Motor neuron (in vitro differentiated cells): ENCODE results near the gene PACS1. TPM values are rescaled to one million over a fixed set of nuclear protein-coding genes. Genes with fewer than 3 reads are reported as not detected.

Experiments
- ATAC-seq, 8 experiments: fragments of 200-7000 bp; cut with Tn5 transposase; replicated peaks in 6 of 8; 2 replicates each; pipeline ENCODE4 v1.8.0; 2021; ENCODE audit warnings: mild to moderate bottlenecking in 8 of 8, moderate library complexity in 8 of 8
- H3K27ac ChIP-seq, 2 donors: fragments of 250-450 bp; sonication (Bioruptor Pico); 2 replicates each; pipeline ENCODE4 v1.9.0; 2021; ENCODE audit warnings: antibody characterized with exemption in 2 of 2, mild to moderate bottlenecking in 2 of 2, moderate library complexity in 1 of 2
- H3K4me1 ChIP-seq, 2 donors: fragments of 250-450 bp; sonication (Bioruptor Pico); replicated peaks in 1 of 2; 2 replicates each; pipeline ENCODE4 v1.6.1; 2021; ENCODE audit warnings: antibody characterized with exemption in 2 of 2, mild to moderate bottlenecking in 2 of 2, moderate library complexity in 1 of 2
- H3K4me3 ChIP-seq, 5 donors: fragments of 250-450 bp; sonication (Bioruptor Pico); 2 replicates each; pipeline ENCODE4 v1.9.0; 2021; ENCODE audit warnings: antibody characterized with exemption in 5 of 5, mild to moderate bottlenecking in 5 of 5, moderate library complexity in 4 of 5
- WGBS, 10 experiments: fragments of 450-650 bp; shearing (Covaris generic); methylation state at CpG; one replicate each; pipeline ENCODE4 v1.0.0; 2022; 5-methylcytosine and 5-hydroxymethylcytosine counted together
- in situ Hi-C, 9 experiments: fragments of 400-800 bp; cut with MboI; loops; one replicate each; pipeline ENCODE4 v1.15.0; 2021; ENCODE audit warnings: low sequenced_read_pairs in 9 of 9, low pct_unique_long_range_greater_than_20kb in 2 of 9; ENCODE audit not compliant: unreplicated experiment in 9 of 9
- total RNA-seq, 8 experiments: library from RNA; unstranded; fragments of 300-600 nt; gene quantifications; 2 replicates each; pipeline versions ENCODE4 v1.2.3 to v1.2.4, GENCODE V29; 2022

The PACS1 gene
- total RNA-seq, 8 experiments from 2014 or later: 10.6 to 38.2 (median 21.7) TPM

DNA sequence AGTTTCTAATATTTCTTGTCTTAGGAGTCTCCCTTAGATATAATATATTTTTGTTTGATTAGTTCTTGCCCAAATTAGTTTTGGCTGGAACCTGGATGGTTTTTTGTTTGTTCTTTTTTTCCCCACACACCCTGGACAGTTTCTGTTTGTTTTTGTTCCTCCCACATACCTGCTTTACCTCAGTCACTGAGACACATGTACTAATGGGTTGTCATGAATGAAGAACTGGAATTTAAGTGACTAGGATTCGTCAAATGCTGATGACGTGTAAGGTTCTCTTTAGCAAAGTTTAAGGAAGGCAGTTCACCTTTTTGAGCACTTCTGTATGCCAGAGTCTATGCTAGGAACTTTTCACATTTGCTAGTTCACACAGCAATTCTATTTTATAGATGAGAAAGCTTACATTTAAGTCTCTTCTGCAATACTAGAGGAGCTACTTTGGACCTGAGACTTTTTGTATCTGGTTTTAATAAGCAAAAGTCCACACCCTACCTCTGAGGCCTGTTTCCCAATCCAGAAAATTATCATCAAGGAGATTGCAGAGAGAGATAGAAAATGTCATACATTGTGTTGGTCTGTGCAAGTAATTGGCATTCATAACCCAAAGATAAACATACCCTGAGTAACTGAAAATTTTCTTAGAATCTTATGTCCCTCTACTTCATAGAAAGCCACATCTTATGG lies 111.7 kb downstream of the PACS1 start:
- in situ Hi-C loops: no loop called here
- no peak overlapping the region for H3K27ac ChIP-seq
- H3K4me1 ChIP-seq: peaks cover 0 to 3% of the 10 kb centered on the region in 2 donors
- WGBS, 10 experiments: 60 to 100% (median 84%) methylated on average over 1 to 2 of the region's 2 CpGs; no CpG with 5 or more reads in 1 of the 10 experiments
- no peak overlapping the region for H3K4me3 ChIP-seq
- ATAC-seq: peak in 3 of 8 experiments; percentile 42 to 55 (median 52)

DNA sequence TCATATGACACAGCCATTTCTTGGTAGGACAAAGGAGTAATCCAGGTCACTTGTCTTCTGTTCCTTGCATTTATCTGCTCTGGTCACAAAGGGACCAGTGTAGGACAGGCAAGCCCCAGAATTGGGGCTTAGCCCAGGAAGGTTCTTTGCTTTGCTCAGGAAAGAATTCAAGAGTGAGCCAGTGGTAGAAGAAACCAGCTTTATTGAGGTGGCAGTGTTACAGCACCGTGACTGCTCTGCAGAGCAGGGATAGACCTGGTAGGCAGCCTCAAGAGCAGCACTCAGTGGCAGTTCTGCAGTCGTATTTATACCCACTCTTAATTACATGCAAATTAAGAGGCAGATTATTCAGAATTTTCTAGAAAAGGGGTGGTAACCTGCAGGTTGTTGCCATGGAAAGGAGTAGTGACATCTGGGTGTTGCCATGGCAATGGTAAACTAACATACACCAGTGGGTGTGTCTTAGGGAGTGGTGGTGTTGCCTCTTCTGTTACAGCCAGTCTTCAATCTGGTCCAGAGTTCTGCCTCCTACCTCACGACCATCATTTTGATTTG lies 113.5 kb downstream of the PACS1 start:
- peak; percentile 64 to 97 (median 77) for ATAC-seq
- 0 to 64% (median 50%) methylated on average over 1 to 3 of the region's 3 CpGs; no CpG with 5 or more reads in 5 of the 10 experiments for WGBS, 10 experiments
- Histone ChIP-seq H3K4me3 (no peak overlapping the region), H3K27ac (no peak overlapping the region), H3K4me1 (peaks cover 0 to 3% of the 10 kb centered on the region in 2 donors)
- in situ Hi-C loops: no loop called here

DNA sequence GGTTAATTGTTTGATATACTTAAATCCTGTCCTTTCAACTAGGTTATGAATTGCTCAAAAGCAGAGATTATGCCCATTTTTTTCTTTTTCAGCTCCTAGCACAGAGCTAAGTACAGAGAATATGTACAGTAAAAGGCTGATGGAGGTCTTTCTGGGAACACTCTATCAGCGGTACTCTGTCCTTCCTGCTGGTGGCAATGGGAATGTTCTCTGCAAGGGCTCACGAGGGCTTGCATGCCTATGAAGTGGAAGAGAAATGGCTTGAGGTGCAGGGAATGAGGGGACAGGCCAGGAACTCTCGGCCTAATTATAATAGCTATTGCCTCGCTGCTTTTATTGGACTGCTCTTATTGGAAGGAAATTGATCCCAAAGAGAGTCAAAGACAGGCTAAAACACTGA lies 114.7 kb downstream of the PACS1 start:
- WGBS, 10 experiments: 65 to 100% (median 86%) methylated on average over 1 to 4 of the region's 4 CpGs; no CpG with 5 or more reads in 3 of the 10 experiments
- no peak for ATAC-seq
- in situ Hi-C loops: no loop called here
- Histone ChIP-seq H3K27ac (no peak overlapping the region), H3K4me1 (peaks cover 0 to 3% of the 10 kb centered on the region in 2 donors), H3K4me3 (no peak overlapping the region)

DNA sequence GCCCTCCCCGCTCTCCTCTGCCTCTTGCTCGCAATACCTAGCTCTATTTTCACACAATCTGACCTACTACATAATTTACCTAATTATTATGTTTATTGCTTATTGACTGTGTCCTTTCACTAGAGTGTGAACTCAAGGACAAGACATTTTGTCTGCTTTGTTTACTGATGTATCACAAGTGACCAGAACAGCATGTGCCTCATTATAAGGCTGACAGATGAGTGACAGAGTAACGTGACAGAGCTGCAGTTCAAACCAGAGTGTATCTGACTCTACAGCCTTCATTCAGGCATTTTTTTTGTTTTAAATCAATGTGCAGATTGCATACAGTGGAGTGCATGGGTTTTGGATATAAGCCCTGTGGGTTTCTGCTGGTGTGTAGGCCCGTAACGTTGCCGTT lies 116.4 kb downstream of the PACS1 start:
- Histone ChIP-seq H3K4me1 (peaks cover 0 to 3% of the 10 kb centered on the region in 2 donors), H3K4me3 (no peak overlapping the region), H3K27ac (no peak overlapping the region)
- in situ Hi-C loops: no loop called here
- WGBS, 10 experiments: 75 to 100% (median 83%) methylated on average over 1 to 6 of the region's 6 CpGs; no CpG with 5 or more reads in 4 of the 10 experiments
- no peak for ATAC-seq

DNA sequence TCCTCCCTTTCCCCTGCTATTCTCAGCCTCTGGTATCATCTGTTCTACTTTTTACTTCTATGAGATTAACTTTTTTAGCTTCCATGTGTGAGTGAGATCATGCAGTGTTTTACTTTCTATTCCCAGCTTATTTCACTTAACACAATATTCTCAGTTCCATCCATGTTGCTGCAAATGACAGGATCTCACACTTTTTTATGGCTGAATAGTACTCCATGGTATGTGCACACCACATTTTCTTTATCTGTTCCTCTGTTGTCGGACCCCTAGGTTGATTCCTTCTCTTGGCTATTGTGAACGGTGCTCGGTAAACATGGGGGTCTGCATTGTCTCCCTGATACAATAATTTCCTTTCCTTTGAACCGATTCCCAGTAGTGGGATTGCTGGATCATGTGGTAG lies 117.4 kb downstream of the PACS1 start:
- in situ Hi-C loops: no loop called here
- peaks cover 0 to 3% of the 10 kb centered on the region in 2 donors for H3K4me1 ChIP-seq
- no peak overlapping the region for H3K4me3 ChIP-seq
- ATAC-seq: no peak
- H3K27ac ChIP-seq: no peak overlapping the region
- WGBS, 10 experiments: 82 to 100% (median 93%) methylated on average over 2 to 4 of the region's 4 CpGs; no CpG with 5 or more reads in 1 of the 10 experiments

DNA sequence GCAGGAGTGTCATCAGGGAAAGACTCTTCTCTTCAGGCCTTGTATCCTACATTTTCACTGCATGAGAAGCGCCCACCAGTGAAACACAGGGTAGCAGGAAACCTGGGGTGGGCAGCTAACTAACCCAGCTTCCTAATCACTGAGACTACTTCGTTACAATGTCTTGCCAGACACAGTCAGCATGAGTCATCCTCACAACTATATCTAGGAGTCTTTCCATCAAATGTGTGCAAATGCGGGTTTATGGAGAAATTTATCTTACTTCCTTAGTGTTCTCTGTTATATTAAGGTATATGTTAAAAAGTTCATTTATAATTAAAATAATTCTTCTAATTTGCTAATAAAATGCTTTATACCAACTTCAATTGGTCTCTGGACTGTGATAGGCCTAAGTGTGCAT lies 118.5 kb downstream of the PACS1 start:
- in situ Hi-C loops: no loop called here
- no peak overlapping the region for H3K27ac ChIP-seq
- no peak overlapping the region for H3K4me3 ChIP-seq
- 0 to 100% (median 79%) methylated on average over 1 to 3 of the region's 3 CpGs; no CpG with 5 or more reads in 1 of the 10 experiments for WGBS, 10 experiments
- ATAC-seq: peak in 2 of 8 experiments; percentile 11 to 27
- H3K4me1 ChIP-seq: peaks cover 0 to 1% of the 10 kb centered on the region in 2 donors

DNA sequence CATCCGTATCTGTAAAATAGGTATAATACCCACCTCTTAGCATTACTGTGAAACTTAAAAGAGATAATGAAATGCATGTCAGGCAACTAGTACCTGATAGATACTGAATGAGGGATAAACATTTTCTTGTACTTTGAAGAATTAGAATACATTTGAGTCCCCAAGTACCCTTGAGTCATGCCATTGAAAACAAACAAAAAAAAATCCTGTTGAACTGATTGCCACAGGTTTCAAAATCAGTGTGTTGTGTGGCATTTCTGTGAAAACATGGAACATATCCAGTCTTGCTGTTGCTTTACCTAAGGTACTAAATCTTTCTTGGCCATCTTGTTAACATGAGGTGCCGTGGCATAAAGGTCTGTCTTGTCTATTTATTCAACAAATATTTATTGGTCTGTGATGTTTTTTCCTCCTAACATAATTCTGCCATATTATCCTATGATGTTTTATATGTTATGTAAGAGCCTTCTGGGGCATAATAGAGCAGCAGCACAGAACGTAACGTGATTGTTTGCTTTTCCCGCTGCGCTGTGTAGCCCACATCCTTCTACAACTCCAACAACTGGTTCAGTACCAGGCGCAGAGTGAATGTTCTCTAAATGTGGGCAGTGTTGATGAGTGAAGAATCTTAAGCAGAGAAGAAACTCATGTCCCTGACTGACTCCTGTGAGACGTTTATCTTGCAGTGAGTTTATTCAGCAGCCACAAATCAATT lies 119.1 kb downstream of the PACS1 start:
- no peak overlapping the region for H3K27ac ChIP-seq
- ATAC-seq: peak in 1 of 8 experiments; percentile 38
- 80 to 97% (median 87%) methylated on average over 2 to 8 of the region's 8 CpGs; no CpG with 5 or more reads in 1 of the 10 experiments for WGBS, 10 experiments
- no peaks in the 10 kb centered on the region for H3K4me1 ChIP-seq
- in situ Hi-C loops: no loop called here
- no peak overlapping the region for H3K4me3 ChIP-seq

DNA sequence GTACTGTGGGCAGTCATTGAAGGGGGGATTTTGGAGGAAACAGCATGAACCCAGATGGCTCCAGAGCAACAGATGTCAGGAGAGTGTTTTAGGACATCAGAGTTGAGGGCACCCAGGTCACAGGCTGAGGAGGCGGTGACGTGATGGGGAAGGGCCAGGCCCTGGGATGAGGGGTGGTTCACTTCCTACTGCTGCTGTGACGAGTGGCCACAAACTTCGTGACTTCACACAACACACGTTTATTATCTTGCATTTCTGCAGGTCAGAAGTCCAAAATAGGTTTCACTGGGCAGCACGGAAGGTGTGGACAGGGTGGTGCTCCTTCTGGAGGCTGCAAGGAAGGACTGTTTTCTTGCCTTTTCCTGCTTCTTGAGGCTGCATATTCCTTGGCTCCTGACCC lies 120.7 kb downstream of the PACS1 start:
- WGBS, 10 experiments: 20 to 88% (median 73%) methylated on average over 1 to 5 of the region's 6 CpGs; no CpG with 5 or more reads in 3 of the 10 experiments
- no peaks in the 10 kb centered on the region for H3K4me1 ChIP-seq
- no peak overlapping the region for H3K27ac ChIP-seq
- H3K4me3 ChIP-seq: no peak overlapping the region
- ATAC-seq: peak in 1 of 8 experiments; percentile 44
- in situ Hi-C loops: no loop called here

DNA sequence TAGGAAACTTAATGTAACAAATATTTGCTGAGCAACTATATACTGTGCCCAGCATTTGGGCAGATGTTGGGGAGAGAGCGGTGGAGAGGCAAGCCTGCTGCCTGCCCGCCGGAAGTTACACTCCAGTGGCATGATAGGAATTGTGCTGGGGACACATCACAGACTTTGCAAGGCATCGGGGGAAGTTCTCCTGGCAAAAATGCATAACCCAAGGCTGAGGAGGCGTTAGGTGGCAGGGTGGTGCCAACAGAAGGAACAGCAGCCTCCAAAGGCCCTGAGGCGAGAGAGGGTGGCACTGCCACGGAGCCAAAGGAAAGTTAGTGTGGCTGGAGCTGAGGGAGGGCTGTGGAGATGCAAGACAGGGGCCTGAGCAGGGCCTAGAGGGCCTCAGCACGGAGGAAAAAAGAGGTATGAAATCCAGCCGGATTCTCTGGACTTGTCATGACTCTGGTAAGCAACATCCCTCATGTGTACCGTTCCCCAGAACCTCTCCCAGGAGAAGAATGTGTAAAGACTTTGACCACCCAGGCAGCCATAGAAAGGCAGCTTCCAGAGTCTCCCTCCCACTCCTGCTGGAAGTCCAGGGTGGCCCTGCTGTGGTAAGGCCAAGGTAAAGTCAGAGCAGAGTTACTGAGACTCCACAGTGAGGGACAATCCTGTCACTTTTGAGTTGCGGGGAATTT lies 122.2 kb downstream of the PACS1 start:
- Histone ChIP-seq H3K4me3 (no peak overlapping the region), H3K27ac (no peak overlapping the region), H3K4me1 (no peaks in the 10 kb centered on the region)
- 34 to 100% (median 92%) methylated on average over 1 to 8 of the region's 11 CpGs; no CpG with 5 or more reads in 1 of the 10 experiments for WGBS, 10 experiments
- in situ Hi-C loops: no loop called here
- ATAC-seq: peak in 4 of 8 experiments; percentile 24 to 85 (median 60)

DNA sequence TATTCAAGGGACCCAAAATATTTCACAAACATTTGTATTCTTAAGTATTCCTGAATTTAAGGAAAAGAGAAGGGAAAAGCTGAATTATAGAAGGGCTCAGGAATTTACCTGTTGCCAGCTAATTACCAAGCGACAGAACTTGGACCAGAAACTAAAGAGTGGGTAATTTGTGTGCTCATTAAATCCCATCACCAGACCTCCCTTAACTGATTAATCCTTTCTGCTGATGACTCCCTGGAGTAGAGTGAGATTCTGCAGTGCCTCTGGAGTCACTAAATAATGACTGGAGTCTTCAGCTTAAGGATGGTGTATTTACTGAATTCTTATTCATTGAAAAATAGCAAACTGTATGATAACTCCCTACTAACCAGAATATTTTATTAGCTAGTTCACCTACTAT lies 124.3 kb downstream of the PACS1 start:
- WGBS, 10 experiments: 83 to 100% (median 100%) methylated on average over 1 of the region's 1 CpG; no CpG with 5 or more reads in 3 of the 10 experiments
- ATAC-seq: no peak
- Histone ChIP-seq H3K4me3 (no peak overlapping the region), H3K4me1 (no peaks in the 10 kb centered on the region), H3K27ac (no peak overlapping the region)
- in situ Hi-C loops: no loop called here

DNA sequence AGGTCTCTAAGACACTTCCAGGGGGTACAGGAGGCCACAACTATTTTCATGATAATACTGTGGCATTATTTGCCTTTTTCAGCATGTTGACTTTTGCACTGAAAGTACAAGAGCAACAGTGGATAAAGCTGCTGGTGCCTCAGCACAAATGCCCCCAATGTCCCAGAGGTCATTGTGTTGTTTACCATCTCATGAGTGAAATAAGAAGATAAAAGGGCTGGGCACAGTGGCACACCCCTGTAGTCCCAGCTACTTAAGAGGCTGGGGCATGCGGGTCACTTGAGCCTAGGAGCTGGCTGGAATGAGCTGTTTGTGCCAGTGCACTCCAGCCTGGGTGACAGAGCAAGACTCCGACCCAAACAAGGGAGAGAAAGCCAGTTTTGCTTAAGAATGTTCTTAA lies 125.8 kb downstream of the PACS1 start:
- Histone ChIP-seq H3K4me1 (no peaks in the 10 kb centered on the region), H3K27ac (no peak overlapping the region), H3K4me3 (no peak overlapping the region)
- peak in 1 of 8 experiments; percentile 21 for ATAC-seq
- 60 to 100% (median 100%) methylated on average over 1 to 2 of the region's 2 CpGs; no CpG with 5 or more reads in 6 of the 10 experiments for WGBS, 10 experiments
- in situ Hi-C loops: no loop called here

DNA sequence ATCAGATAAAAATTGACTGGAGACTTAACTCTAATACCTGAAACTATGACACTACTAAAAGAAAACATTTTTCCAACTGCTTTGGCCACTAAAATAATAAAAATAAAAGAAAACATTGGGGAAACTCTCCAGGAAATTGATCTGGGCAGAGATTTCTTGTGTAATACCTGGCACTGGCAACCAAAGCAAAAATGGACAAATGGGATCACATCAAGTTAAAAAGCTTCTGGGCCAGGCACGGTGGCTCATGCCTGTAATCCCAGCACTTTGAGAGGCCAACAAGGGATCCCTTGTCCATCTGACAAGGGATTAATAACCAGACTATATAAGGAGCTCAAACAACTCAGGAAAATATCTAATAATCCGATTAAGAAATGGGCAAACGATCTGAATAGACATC lies 133.8 kb downstream of the PACS1 start:
- Histone ChIP-seq H3K4me3 (no peak overlapping the region), H3K4me1 (no peaks in the 10 kb centered on the region), H3K27ac (no peak overlapping the region)
- ATAC-seq: no peak
- in situ Hi-C loops: loop anchor here in 1 of 9 experiments (25.0 kb wide), 1 partner anchor 133 kb away; the partner anchor contains the start of genes B4GAT1, BRMS1 and RIN1
- WGBS, 10 experiments: 89 to 100% (median 95%) methylated on average over 2 to 3 of the region's 3 CpGs; no CpG with 5 or more reads in 1 of the 10 experiments
